ENCODE data around the gene BCL2. TPM values are rescaled to one million over a fixed set of nuclear protein-coding genes. Genes with fewer than 3 reads are reported as not detected.

BCL2 gene
- polyA plus RNA-seq, 1 of the 3 experiments (the other 2 are of a cell fraction), result 1.5 TPM

GRCh38 chr18:63182861-63183260 lies 136.7 kb downstream of the BCL2 start:
- Histone ChIP-seq H3K4me1 (ENCODE audit: control insufficient read depth in 1 of 2, insufficient read depth in 2 of 2, low read depth in 1 of 2, low read length in 1 of 2) (peaks cover 5 to 27% of the 10 kb centered on the region in 2 experiments; a peak in 3 of 4 replicates), H3K36me3 (replicated peaks in 1 of 2; ENCODE audit: control insufficient read depth in 1 of 2, insufficient read depth in 2 of 2, low read length in 1 of 2) (no peaks in the 10 kb centered on the region), H4K20me1 (ENCODE audit: insufficient read depth) (no peaks in the 10 kb centered on the region), H3K4me2 (no peak overlapping the region), H2AFZ (ENCODE audit: low read depth) (no peak overlapping the region), H3K4me3 (ENCODE audit: low read depth in 2 of 2, low read length in 1 of 2) (no peak overlapping the region), H3F3A (replicated peaks; ENCODE audit: insufficient read depth) (no peaks in the 10 kb centered on the region), H3K27ac (ENCODE audit: low read depth in 2 of 2, low read length in 1 of 2) (no peak overlapping the region), H3K9ac (no peak overlapping the region), H3K9me3 (no peaks in the 10 kb centered on the region), H3K79me2 (ENCODE audit: insufficient read depth) (no peaks in the 10 kb centered on the region), H3K27me3 (ENCODE audit: insufficient read depth) (no peaks in the 10 kb centered on the region), H3K9me2 (no peaks in the 10 kb centered on the region)
- ChIA-PET CTCF (interaction anchor here (2.1 kb wide), 1 partner anchor 10 kb away, joined by 7 read pairs; no protein-coding TSS in a partner anchor), POLR2A (no interaction called here)
- TF ChIP-seq RCOR1 (IDR thresholded peaks at IDR 0.05; ENCODE audit: low read length), result no peak
- 56% methylated on average over 5 of the region's 5 CpGs for WGBS (ENCODE audit: low lambda C conversion rate)
- no peak for DNase-seq

DNA sequence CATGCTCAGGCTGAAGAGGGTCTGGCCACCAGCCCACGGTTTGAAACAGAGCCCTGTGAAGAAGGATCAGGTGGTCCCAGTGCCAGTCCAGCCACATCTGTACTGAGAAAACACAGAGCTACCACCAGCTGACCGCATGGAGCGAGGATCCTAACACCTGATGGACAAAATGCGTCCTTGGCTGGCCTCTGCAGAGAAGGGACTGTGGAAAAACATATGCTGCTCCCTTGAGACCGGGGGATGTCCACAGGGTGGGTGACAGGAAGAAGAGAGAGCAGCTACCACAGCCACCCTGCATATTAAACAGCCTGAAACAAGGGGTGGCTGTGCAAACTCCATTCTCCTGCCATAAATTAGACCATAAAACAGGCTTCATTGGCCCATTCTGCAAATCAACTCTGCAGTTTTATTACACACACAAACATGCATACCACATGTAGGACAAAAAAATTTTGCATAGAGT lies 137.2 kb downstream of the BCL2 start:
- Histone ChIP-seq H3K9me2 (no peaks in the 10 kb centered on the region), H3K4me1 (ENCODE audit: control insufficient read depth in 1 of 2, insufficient read depth in 2 of 2, low read depth in 1 of 2, low read length in 1 of 2) (peaks cover 5 to 23% of the 10 kb centered on the region in 2 experiments; a peak in 3 of 4 replicates), H3K27me3 (ENCODE audit: insufficient read depth) (no peaks in the 10 kb centered on the region), H3K4me2 (no peak overlapping the region), H3K9me3 (no peaks in the 10 kb centered on the region), H3K36me3 (replicated peaks in 1 of 2; ENCODE audit: control insufficient read depth in 1 of 2, insufficient read depth in 2 of 2, low read length in 1 of 2) (no peaks in the 10 kb centered on the region), H3K27ac (ENCODE audit: low read depth in 2 of 2, low read length in 1 of 2) (no peak overlapping the region), H2AFZ (ENCODE audit: low read depth) (no peak overlapping the region), H3K79me2 (ENCODE audit: insufficient read depth) (no peaks in the 10 kb centered on the region), H3K4me3 (ENCODE audit: low read depth in 2 of 2, low read length in 1 of 2) (no peak overlapping the region), H4K20me1 (ENCODE audit: insufficient read depth) (no peaks in the 10 kb centered on the region), H3K9ac (no peak overlapping the region), H3F3A (replicated peaks; ENCODE audit: insufficient read depth) (no peaks in the 10 kb centered on the region)
- ChIA-PET POLR2A (no interaction called here), CTCF (interaction anchor here (2.1 kb wide), 1 partner anchor 9 kb away, joined by 7 read pairs; no protein-coding TSS in a partner anchor)
- DNase-seq, result no peak
- TF ChIP-seq, protein P1, sequence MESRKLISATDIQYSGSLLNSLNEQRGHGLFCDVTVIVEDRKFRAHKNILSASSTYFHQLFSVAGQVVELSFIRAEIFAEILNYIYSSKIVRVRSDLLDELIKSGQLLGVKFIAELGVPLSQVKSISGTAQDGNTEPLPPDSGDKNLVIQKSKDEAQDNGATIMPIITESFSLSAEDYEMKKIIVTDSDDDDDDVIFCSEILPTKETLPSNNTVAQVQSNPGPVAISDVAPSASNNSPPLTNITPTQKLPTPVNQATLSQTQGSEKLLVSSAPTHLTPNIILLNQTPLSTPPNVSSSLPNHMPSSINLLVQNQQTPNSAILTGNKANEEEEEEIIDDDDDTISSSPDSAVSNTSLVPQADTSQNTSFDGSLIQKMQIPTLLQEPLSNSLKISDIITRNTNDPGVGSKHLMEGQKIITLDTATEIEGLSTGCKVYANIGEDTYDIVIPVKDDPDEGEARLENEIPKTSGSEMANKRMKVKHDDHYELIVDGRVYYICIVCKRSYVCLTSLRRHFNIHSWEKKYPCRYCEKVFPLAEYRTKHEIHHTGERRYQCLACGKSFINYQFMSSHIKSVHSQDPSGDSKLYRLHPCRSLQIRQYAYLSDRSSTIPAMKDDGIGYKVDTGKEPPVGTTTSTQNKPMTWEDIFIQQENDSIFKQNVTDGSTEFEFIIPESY (IDR thresholded peaks at IDR 0.05; ENCODE audit: borderline replicate concordance, low read depth), result no peak
- TF ChIP-seq POLR2AphosphoS5 (IDR thresholded peaks at IDR 0.05; ENCODE audit: low read depth, low read length) (no peak), ELF1 (IDR thresholded peaks at IDR 0.05) (no peak), RCOR1 (IDR thresholded peaks at IDR 0.05; ENCODE audit: low read length) (no peak)
- 25% methylated on average over 2 of the region's 5 CpGs for WGBS (ENCODE audit: low lambda C conversion rate)

GRCh38 chr18:63181706-63182309 lies 137.8 kb downstream of the BCL2 start:
- Histone ChIP-seq H3K4me1 (ENCODE audit: control insufficient read depth in 1 of 2, insufficient read depth in 2 of 2, low read depth in 1 of 2, low read length in 1 of 2) (peaks cover 5 to 17% of the 10 kb centered on the region in 2 experiments; a peak in 3 of 4 replicates), H3K27ac (ENCODE audit: low read depth in 2 of 2, low read length in 1 of 2) (no peak overlapping the region), H4K20me1 (ENCODE audit: insufficient read depth) (no peaks in the 10 kb centered on the region), H3K36me3 (replicated peaks in 1 of 2; ENCODE audit: control insufficient read depth in 1 of 2, insufficient read depth in 2 of 2, low read length in 1 of 2) (no peaks in the 10 kb centered on the region), H3K79me2 (ENCODE audit: insufficient read depth) (no peaks in the 10 kb centered on the region), H2AFZ (ENCODE audit: low read depth) (no peak overlapping the region), H3K9ac (no peak overlapping the region), H3K27me3 (ENCODE audit: insufficient read depth) (no peaks in the 10 kb centered on the region), H3K4me2 (no peak overlapping the region), H3K4me3 (ENCODE audit: low read depth in 2 of 2, low read length in 1 of 2) (no peak overlapping the region), H3K9me3 (no peaks in the 10 kb centered on the region), H3F3A (replicated peaks; ENCODE audit: insufficient read depth) (no peaks in the 10 kb centered on the region), H3K9me2 (no peaks in the 10 kb centered on the region)
- DNase-seq, result no peak
- ChIA-PET CTCF (interaction anchor here (1.2 kb wide), 1 partner anchor 9 kb away, joined by 3 read pairs; no protein-coding TSS in a partner anchor), POLR2A (no interaction called here)
- no peak for TF ChIP-seq YY1 (IDR thresholded peaks at IDR 0.05; ENCODE audit: low read depth)
- 77% methylated on average over 5 of the region's 5 CpGs for WGBS (ENCODE audit: low lambda C conversion rate)

Data from SK-N-SH (cell line).